Heart right ventricle (tissue), 16 donors: ENCODE measurements around the gene MBP. TPM values are rescaled to one million over a fixed set of nuclear protein-coding genes. Genes with fewer than 3 reads are reported as not detected.

Experiments
- ATAC-seq, 8 donors: fragments of 200-7000 bp; cut with Tn5 transposase; one replicate each; pipeline ENCODE4 v1.9.1; 2020; ENCODE audit warnings: mild to moderate bottlenecking in 8 of 8, moderate library complexity in 8 of 8, moderate number of reproducible peaks in 1 of 8
- DNase-seq, 2 donors: peaks; one replicate each; pipeline ENCODE4 v3.0.0-alpha.2; 2020
- H3K27ac ChIP-seq, 10 donors: fragments of 200-600 bp; sonication (generic) in 2 of 10; one replicate each; pipeline versions ENCODE4 v1.5.0 to v1.8.0; 2020 to 2022; ENCODE audit warnings: mild to moderate bottlenecking in 3 of 10
- H3K27me3 ChIP-seq, 7 donors: fragments of 200-600 bp; one replicate each; pipeline ENCODE4 v1.8.0; 2021 to 2022; ENCODE audit warnings: mild to moderate bottlenecking in 2 of 7
- H3K36me3 ChIP-seq, 9 donors: fragments of 200-600 bp; sonication (generic) in 1 of 9; one replicate each; pipeline versions ENCODE4 v1.5.0 to v1.8.0; 2020 to 2022; ENCODE audit warnings: mild to moderate bottlenecking in 2 of 9
- H3K4me1 ChIP-seq, 9 donors: fragments of 200-600 bp; sonication (generic) in 1 of 9; one replicate each; pipeline versions ENCODE4 v1.5.0 to v1.8.0; 2020 to 2022; ENCODE audit warnings: mild to moderate bottlenecking in 4 of 9
- H3K4me3 ChIP-seq, 10 donors: fragments of 200-600 bp; sonication (generic) in 2 of 10; one replicate each; pipeline versions ENCODE4 v1.5.0 to v1.8.0; 2020 to 2022; ENCODE audit warnings: mild to moderate bottlenecking in 7 of 10, moderate library complexity in 2 of 10
- H3K9me3 ChIP-seq, 11 donors: fragments of 200-600 bp in 10 of 11; sonication (generic) in 2 of 11; one replicate each; pipeline versions ENCODE4 v1.5.0 to v1.8.0; 2013 to 2022; ENCODE audit warnings: mild to moderate bottlenecking in 2 of 11, control low read depth in 1 of 11, moderate library complexity in 1 of 11
- CTCF ChIP-seq, 9 donors: fragments of 200-600 bp; sonication (generic) in 2 of 9; IDR thresholded peaks; one replicate each; pipeline versions ENCODE4 v1.5.0 to v1.8.0; 2021 to 2022; ENCODE audit warnings: antibody characterized with exemption in 9 of 9, mild to moderate bottlenecking in 5 of 9, moderate library complexity in 1 of 9
- WGBS, 2 donors: extraction: QIAGEN DNeasy Blood & Tissue Kit; methylation state at CpG; one replicate each; pipeline ENCODE4 v1.1.7; 2013; ENCODE audit warnings: inconsistent platforms in 1 of 2; 5-methylcytosine and 5-hydroxymethylcytosine counted together
- intact Hi-C, 10 donors: fragments of 100-400 bp; cut with DNase I; formaldehyde crosslinking; loops; one replicate each; pipeline versions ENCODE4 v1.11.1 to v1.14.2; 2022
- polyA plus RNA-seq, 2 donors: library from polyadenylated mRNA; stranded (reverse); fragments of 200-250 nt; gene quantifications; one replicate each; pipeline ENCODE4 v1.2.3, GENCODE V29; 2013
- total RNA-seq, 10 donors: library from RNA; stranded (reverse); fragmentation: NEBNext Ultra II Directional in 3 of 10; extraction: Animal tissue kit (Norgen Biotek cat#: 25700) in 3 of 10; gene quantifications; one replicate each; pipeline versions ENCODE4 v1.2.1 to v1.2.4, GENCODE V29; 2021 to 2023
- donor health status: Arrhythmogenic right ventricular cardiomyopathy.
- donor health status: ischemic (EF 13 %, LVEDD 7.1; RV severe dilation, severe dysfunction).
- donor health status: healthy with polysubstance abuse.
- donor health status: DM: no; HTN: yes; CAD: no.
- donor health status: DM: no; HTN: no; CAD: no.
- donor health status: ischemic (EF 25% LVEDD 6.9; RV normal size, moderate dysfunction).
- donor health status: ischemic (EF 25% LVEDD 5.7; RV mildly dilated, moderate dysfunction).
- donor health status: healthy.
- donor health status: DM: yes; HTN: yes; CAD: no.
- donor health status: Ischemic cardiomyopathy.
- donor health status: ischemic (EF 35%, LVEDD 5.7; RV mildly dilated, moderate dysfunction).
- donor health status: nonischemic (EF 11% LVEDD 7.7; RV severe dilation, severe dysfunction).
- donor health status: DM: yes; HTN: yes; CAD: no.
- donor health status: PGD.
- donor health status: ischemic (EF 29% LVEDD 5.4; RV normal size, mild dysfunction).
- donor health status: nonischemic (EF 23%, LVEDD 6.1; RV moderate dilation, normal function).

The MBP gene
- total and polyA plus RNA-seq, 12 donors: 3.0 to 70.8 (median 43.9) TPM

DNA sequence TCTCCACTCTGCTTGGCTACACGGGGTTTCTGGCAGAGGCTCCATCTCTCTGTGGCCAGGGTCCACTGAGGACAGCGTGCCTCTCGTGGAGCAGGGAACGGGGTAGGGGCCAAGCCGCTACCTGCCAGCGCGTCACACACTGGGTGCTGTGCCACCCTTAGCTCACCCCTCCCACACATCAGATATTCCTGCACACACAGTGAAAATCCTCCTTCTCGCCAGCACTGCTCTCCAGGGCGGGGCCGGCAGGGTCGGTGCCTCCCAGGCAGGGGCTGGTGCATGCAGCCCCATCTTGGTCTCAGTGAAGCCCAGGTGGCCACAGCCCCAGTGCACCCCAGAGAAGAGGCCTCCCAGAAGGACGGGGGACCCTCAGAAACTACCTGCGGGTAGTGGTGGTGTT lies 124.6 kb downstream of the MBP start:
- Histone ChIP-seq H3K27me3 (peaks cover 0 to 3% (median 0%) of the 10 kb centered on the region in 7 donors), H3K27ac (no peak overlapping the region), H3K9me3 (no peaks in the 10 kb centered on the region), H3K36me3 (peaks cover 0 to 16% (median 0%) of the 10 kb centered on the region in 9 donors), H3K4me3 (no peak overlapping the region), H3K4me1 (peaks cover 1 to 52% (median 9%) of the 10 kb centered on the region in 9 donors)
- DNase-seq: no peak
- TF ChIP-seq CTCF (IDR thresholded peaks at IDR 0.05): no peak
- WGBS, 2 donors: 81 to 85% methylated on average over 13 of the region's 13 CpGs
- ATAC-seq: no peak
- intact Hi-C loops: loop anchor here in 7 of 10 donors (5.0 to 10.0 kb wide), 6 partner anchors 44 to 647 kb away; partner anchors contain the start of gene MBP (in 4 of the 7)

DNA sequence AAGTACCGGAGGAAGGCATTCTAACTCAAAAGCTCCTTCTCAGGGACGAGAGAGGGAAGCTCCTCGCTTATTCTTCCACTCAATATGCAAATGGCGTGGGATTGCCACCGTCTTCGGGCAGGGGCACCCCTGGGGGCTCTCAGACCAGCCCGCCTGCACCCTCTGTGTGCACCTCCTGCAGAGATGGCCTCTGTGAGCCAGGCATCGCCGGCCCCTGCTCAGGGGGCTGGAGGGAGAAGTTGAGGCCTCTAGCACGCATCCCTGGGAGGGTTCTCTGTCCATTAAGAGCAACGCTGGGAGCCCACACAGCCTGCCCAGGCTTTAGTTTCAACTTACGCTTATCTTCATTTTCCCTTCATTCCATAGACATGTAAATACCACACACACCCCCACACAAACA lies 125.3 kb downstream of the MBP start:
- Histone ChIP-seq H3K36me3 (peaks cover 0 to 12% (median 0%) of the 10 kb centered on the region in 9 donors), H3K9me3 (no peaks in the 10 kb centered on the region), H3K27ac (peak overlapping the region in 3 of 10 donors; percentile 22 to 84 (median 44)), H3K4me1 (peaks cover 0 to 44% (median 2%) of the 10 kb centered on the region in 9 donors), H3K4me3 (no peak overlapping the region), H3K27me3 (peaks cover 0 to 3% (median 0%) of the 10 kb centered on the region in 7 donors)
- DNase-seq (no peak), ATAC-seq (no peak)
- intact Hi-C loops: loop anchor here in 7 of 10 donors (5.0 to 10.0 kb wide), 6 partner anchors 45 to 648 kb away; partner anchors contain the start of gene MBP (in 4 of the 7)
- TF ChIP-seq CTCF (IDR thresholded peaks at IDR 0.05): no peak
- 74 to 75% methylated on average over 12 of the region's 12 CpGs for WGBS, 2 donors

GRCh38 chr18:77006305-77007175 lies 126.0 kb downstream of the MBP start:
- TF ChIP-seq CTCF (IDR thresholded peaks at IDR 0.05): no peak
- Histone ChIP-seq H3K27me3 (peaks cover 0 to 3% (median 0%) of the 10 kb centered on the region in 7 donors), H3K27ac (peak overlapping the region in 4 of 10 donors; percentile 19 to 84 (median 33)), H3K4me3 (no peak overlapping the region), H3K9me3 (no peaks in the 10 kb centered on the region), H3K36me3 (peaks cover 0 to 6% (median 0%) of the 10 kb centered on the region in 9 donors), H3K4me1 (peaks cover 0 to 44% (median 2%) of the 10 kb centered on the region in 9 donors)
- intact Hi-C loops: loop anchor here in 7 of 10 donors (5.0 to 10.0 kb wide), 6 partner anchors 46 to 648 kb away; partner anchors contain the start of gene MBP (in 4 of the 7)
- 75 to 77% methylated on average over 29 of the region's 29 CpGs for WGBS, 2 donors
- peak in 7 of 8 donors; percentile 16 to 68 (median 59) for ATAC-seq
- no peak for DNase-seq

DNA sequence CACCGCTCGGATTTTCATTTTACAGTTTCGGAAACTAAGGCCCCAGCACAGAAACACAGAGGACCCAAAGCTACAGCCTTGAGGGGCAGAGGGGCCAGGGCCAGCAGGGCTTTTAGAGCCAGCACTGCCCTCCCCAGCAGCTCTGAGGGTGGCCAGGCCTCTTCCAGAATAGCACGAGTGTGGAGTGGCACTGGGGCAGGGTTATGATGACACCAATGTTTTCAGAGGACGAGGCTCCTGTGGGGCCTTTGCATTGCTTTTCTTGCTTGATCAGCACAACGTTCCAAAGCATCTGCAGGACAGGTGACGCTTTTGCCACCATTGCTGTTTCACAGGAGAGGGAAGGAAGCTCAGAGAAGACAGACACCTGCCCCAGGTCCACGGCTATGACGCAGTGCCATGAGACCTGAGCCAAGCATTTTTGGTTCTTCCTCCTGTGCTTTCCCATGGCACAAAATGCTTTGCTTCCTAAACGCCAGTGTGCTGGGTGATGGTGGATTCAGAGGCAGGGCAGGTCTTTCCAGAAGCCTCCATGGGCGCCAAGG lies 126.9 kb downstream of the MBP start:
- 85 to 89% methylated on average over 11 of the region's 11 CpGs for WGBS, 2 donors
- Histone ChIP-seq H3K36me3 (no peaks in the 10 kb centered on the region), H3K4me1 (peaks cover 0 to 47% (median 2%) of the 10 kb centered on the region in 9 donors), H3K4me3 (no peak overlapping the region), H3K27me3 (peaks cover 0 to 3% (median 0%) of the 10 kb centered on the region in 7 donors), H3K9me3 (no peaks in the 10 kb centered on the region), H3K27ac (peak overlapping the region in 5 of 10 donors; percentile 19 to 84 (median 44))
- intact Hi-C loops: loop anchor here in 7 of 10 donors (5.0 to 10.0 kb wide), 6 partner anchors 47 to 649 kb away; partner anchors contain the start of gene MBP (in 4 of the 7)
- DNase-seq: no peak
- no peak for ATAC-seq
- no peak for TF ChIP-seq CTCF (IDR thresholded peaks at IDR 0.05)
